HG03565 (cell line): ENCODE results near the gene MRFAP1L1.

Experiments used
- ATAC-seq: cut with Tn5 transposase; IDR thresholded peaks from one replicate; pipeline ENCODE4 v1.9.1; 2021; ENCODE audit warnings: mild to moderate bottlenecking, moderate library complexity; ENCODE audit not compliant: unreplicated experiment

MRFAP1L1 gene

GRCh38 chr4:6716958-6717655, 7.4 kb upstream of the MRFAP1L1 start:
- ATAC-seq, result no peak

DNA sequence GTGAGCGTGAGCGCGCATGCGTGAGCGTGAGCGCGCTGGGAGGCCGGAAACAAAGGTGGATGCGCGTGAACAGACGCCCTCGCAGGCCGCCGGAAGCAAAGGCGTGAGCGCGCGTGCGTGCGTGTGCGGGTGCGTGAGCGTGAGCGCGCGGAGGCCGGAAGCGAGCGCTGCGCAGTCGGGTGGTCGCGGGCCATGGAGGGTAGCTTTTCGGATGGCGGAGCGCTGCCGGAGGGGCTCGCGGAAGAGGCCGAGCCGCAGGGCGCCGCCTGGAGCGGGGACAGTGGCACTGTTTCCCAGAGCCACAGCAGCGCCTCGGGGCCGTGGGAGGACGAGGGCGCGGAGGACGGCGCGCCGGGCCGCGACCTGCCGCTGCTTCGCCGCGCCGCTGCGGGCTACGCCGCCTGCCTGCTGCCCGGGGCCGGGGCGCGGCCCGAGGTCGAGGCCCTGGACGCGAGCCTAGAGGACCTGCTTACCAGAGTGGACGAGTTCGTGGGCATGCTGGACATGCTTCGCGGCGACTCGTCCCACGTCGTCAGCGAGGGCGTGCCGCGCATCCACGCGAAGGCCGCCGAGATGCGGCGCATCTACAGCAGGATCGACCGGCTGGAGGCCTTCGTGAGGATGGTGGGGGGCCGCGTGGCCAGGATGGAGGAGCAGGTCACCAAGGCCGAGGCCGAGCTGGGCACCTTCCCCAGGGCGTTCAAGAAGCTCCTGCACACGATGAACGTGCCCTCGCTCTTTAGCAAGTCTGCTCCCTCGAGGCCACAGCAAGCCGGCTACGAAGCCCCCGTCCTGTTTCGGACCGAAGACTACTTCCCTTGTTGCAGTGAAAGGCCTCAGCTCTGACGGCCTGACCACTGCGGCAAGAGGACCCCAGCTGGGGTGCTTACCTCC, 6.6 kb upstream of the MRFAP1L1 start, which contains the start of gene BLOC1S4:
Gene BLOC1S4 (plus strand): TSS at position 157 of the 894 bp plus-strand sequence. CDS start 36 bp downstream, at position 193.
- peak; percentile 77 for ATAC-seq

DNA sequence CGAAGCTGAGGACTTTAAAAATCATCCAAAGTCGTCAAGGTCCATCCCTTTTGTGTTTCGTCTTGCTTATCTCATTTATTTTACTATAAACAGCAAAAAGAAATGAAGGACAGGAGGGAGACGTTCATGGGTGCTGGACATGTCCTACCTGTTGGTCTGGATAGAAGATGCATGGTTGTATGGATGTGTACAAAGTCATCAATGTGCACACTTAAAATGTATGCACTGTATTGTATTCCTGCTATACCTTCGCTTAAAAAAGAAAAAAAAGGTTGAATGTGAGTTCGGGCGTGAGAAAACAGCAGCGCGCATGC, 6.0 kb upstream of the MRFAP1L1 start:
- no peak for ATAC-seq

DNA sequence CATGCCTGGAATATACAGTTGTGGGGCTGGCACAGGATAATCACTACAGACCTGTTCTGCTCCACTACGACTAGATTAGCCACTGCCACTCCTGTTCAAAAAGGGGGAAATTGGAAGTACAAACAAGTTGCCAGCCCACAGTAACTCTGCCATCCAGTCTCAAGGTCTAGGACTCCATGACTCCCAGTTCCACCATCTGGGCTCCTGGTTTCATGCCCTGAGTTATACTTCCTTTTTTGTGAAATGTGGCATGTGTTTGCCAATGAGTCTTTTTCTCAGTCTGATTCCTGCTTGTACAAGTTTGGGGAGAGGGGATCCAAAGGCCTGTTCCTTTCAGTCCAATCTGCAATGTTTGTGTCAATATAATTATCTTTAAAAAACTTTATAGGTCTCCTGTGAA, 5.3 kb upstream of the MRFAP1L1 start:
- no peak for ATAC-seq

- ATAC-seq, result no peak
These were observed 1.3 kb upstream of the MRFAP1L1 start for GRCh38 chr4:6710996-6711395.

- ATAC-seq, result no peak
These were observed 617 bp upstream of the MRFAP1L1 start for GRCh38 chr4:6710282-6710681.

GRCh38 chr4:6706173-6706572, 3.5 kb downstream of the MRFAP1L1 start:
- ATAC-seq, result no peak

- ATAC-seq, result no peak
These were observed 4.0 kb downstream of the MRFAP1L1 start for GRCh38 chr4:6705646-6706045.

- no peak for ATAC-seq
These were observed 5.9 kb downstream of the MRFAP1L1 start for GRCh38 chr4:6703786-6704185.

DNA sequence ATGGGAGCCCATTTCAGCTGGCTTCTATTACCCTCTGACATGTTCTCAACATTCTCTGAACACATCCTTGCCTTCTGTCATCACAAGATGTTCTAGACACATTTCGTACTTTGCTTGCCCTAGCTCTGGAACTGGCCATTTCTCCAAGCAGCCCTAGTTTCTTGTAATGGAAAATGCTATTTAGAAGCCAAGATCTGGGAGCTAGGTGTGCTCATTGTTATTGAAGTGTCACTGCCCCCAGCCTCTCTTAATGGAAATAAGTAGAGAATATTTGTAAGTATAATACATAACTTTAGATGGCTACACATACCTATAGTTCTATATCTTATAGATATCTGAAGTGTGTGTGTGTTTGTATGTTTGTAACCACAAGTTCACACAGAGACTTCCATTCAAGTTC, 6.9 kb downstream of the MRFAP1L1 start:
- ATAC-seq, result no peak

- ATAC-seq, result no peak
These were observed 8.3 kb downstream of the MRFAP1L1 start for GRCh38 chr4:6701371-6701770.

GRCh38 chr4:6699903-6700302, 9.8 kb downstream of the MRFAP1L1 start:
- ATAC-seq, result no peak

GRCh38 chr4:6699388-6699787, 10.3 kb downstream of the MRFAP1L1 start:
- ATAC-seq, result no peak

- ATAC-seq, result no peak
These were observed 12.5 kb downstream of the MRFAP1L1 start for GRCh38 chr4:6697131-6697530.

DNA sequence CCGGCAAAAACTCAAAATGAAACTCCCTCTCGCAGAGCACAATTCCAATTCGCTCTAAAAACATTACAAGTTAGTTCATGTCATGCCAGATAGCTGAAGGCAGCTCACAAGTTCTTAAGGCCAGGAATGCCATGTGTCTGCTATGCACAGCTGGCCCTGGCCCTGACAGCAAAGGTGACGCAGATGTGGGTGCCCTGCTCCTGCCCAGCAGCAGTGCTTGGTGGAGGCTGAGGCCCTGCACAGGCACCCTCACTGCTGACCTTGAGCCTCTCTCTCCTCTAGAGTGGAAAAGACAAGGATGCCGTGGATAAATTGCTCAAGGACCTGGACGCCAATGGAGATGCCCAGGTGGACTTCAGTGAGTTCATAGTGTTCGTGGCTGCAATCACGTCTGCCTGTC, 13.1 kb downstream of the MRFAP1L1 start:
- ATAC-seq, result no peak

DNA sequence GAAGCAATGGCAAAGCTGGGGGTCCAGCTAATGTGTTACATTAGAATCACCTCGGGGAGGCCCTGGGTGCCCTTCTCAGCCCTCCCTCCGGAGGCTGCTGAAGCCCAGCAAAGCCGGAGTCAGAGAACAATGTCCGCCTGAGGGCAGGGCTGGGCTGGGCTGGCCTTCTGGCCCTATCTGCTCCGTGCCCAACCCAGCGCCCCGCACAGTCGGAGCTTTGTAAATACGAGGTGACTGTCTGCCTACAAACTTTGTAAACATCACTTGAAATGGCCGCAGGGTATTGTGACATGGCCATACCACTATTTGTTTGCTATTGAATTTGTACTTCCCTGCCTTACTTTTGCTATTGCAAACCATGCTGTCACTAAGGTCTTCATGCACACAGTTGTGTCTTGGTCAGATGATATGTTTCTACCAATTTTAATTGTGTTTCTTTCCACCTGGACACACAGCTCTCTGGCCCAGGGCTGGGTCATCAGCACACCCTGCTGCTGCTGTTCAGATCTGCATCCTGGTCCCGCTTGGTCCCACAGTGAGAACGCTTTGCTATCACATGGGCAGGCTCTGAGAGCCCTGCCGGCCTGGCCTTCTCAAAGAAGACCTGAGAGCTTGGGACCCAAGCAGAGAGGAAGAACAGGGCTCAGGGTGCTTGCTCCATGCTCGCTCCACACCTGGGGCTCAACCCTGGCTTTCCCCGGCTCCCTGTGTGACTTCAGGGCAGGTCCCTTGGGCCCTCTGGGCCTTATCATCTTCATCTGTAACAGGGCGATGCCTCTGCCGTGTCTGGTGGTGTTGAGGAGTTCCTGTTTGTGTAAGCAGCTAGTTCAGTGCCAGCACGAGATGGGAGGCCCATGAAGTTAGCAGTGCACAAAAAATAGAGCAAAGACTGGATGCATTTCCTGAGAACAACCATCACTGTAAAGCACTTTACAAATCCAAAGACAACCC, 13.7 kb downstream of the MRFAP1L1 start:
- ATAC-seq, result no peak

DNA sequence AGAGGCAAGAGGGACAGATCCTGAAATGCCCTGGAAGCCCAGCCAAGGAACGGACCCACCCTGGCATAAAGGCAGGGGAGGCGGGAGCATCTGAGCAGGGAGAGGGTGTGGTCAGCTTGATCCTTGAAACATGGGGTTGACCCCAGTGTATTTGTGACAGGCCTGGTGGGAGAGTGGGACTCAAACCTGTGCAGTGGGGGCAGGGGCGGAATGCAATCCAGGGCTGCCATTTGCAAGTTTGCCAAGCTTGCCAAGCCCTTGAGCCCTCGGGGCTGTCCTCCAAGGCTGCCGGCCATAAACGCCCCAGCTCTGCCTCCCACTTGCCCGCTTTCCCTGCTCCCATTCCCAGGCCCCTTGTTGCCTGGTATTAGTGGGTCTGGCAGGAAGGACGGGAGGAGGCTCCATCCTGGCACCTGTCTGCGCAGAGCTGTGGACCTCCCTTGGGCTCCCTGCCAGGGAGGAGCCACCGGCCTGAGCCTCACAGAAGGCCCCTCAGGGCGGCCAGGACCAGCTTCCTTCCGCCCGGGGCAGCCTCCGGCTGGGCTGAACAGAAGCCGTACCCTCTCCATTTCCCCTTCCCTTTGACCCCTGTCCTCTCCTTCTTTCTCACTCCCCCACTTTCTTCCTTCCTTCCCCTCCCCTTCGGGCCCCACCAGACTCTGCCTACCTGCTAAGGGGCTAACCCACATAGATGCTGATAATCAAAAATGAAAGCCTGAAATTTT, 15.3 kb downstream of the MRFAP1L1 start:
- no peak for ATAC-seq

- ATAC-seq, result no peak
These were observed 16.2 kb downstream of the MRFAP1L1 start, which contains the start of gene S100P for GRCh38 chr4:6693231-6694176. Gene S100P, plus strand, starts transcription at chr4:6693878. Its CDS starts 55 bp downstream, at chr4:6693933.

- ATAC-seq, result no peak
These were observed 16.9 kb downstream of the MRFAP1L1 start for GRCh38 chr4:6692806-6693205.
